ENCODE measurements around the gene PPP1R13B. TPM values are rescaled to one million over a fixed set of nuclear protein-coding genes. Genes with fewer than 3 reads are reported as not detected.
"Not testable (repeated sequence)": the region's sequence is repeated elsewhere in the genome, so short reads cannot be mapped to it uniquely, and the experiment has no call there.

Gene PPP1R13B
- total RNA-seq, 1 experiment from 2014 or later, result 17.8 TPM

GRCh38 chr14:103889002-103889312 lies 41.6 kb upstream of the PPP1R13B start:
- H3K9me3 ChIP-seq (ENCODE audit: control insufficient read depth in 1 of 2, insufficient read depth in 1 of 2, low read depth in 1 of 2, low read length in 2 of 2); H4K20me1 ChIP-seq (ENCODE audit: insufficient read depth); intact Hi-C loops (cut with micrococcal nuclease); H3K36me3 ChIP-seq (ENCODE audit: control insufficient read depth in 1 of 2, insufficient read depth in 2 of 2, low read length in 2 of 2); H3K79me2 ChIP-seq (ENCODE audit: insufficient read depth, low read length); BruUV-seq (replicated peaks); H3K27me3 ChIP-seq (ENCODE audit: insufficient read depth, low read length); ATAC-seq; DNase-seq (ENCODE audit: low read depth, low spot score); H3K9me2 ChIP-seq (ENCODE audit: insufficient read depth): not testable (repeated sequence)
- Histone ChIP-seq H3K4me3 (replicated peaks in 1 of 2; ENCODE audit: low read depth in 1 of 2, low read length in 2 of 2) (peak overlapping the region in 1 of 2 experiments; percentile 32; a peak in 2 of 4 replicates), H3K4me1 (ENCODE audit: control insufficient read depth in 1 of 2, insufficient read depth in 2 of 2, low read length in 2 of 2) (peaks cover 22 to 42% of the 10 kb centered on the region in 2 experiments), H3K4me2 (ENCODE audit: low read length) (peak overlapping the region; percentile 71), H3K27ac (ENCODE audit: low read depth, low read length) (peak overlapping the region; percentile 66), H3K9ac (ENCODE audit: low read length) (peak overlapping the region; percentile 53), H2AFZ (ENCODE audit: low read depth, low read length, poor library complexity, severe bottlenecking) (peak overlapping the region; percentile 70)
- RAD21 ChIA-PET (ENCODE audit: low non-redundant PET in 1 of 2, low total read pairs in 2 of 2, uncharacterized antibody in 2 of 2, unreplicated experiment in 2 of 2), result interaction anchor here (0.9 to 1.0 kb wide), 2 partner anchors 12 to 31 kb away, joined by 3 to 4 read pairs; no protein-coding TSS in a partner anchor
- CTCF ChIA-PET, result interaction anchor here (5.6 kb wide), 1 partner anchor 12 kb away, joined by 30 read pairs; no protein-coding TSS in a partner anchor
- POLR2A ChIA-PET, result interaction anchor here (1.9 kb wide), 1 partner anchor 9 kb away, joined by 6 read pairs; no protein-coding TSS in a partner anchor

DNA sequence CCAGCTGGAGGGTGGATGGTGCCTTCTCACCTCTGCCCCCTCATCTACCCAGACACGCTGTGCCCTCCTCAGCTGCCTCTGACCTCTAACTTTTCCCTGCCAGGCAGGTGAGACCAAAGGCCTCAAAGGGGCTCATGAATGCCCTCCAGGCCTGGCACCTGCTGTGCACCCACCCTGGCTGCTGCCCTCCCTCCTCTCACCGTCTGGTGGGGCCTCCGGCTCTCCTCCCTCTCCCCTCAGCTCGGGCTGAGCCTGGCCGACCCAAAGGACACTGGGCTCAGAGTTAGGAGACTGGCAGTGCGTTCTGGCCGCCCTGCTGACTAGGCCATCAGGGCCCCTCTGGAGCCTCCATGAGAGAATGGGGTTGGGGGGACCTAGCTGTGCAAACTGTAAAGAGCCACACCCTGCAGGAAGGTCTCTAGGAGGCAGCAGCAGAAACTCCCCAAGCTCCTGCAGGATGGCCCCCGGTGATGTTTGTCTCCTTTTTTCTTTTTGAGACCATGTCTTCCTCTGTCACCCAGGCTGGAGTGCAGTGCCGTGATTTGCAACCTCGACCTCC lies 40.3 kb upstream of the PPP1R13B start:
- no peak overlapping the region for H3K4me3 ChIP-seq (replicated peaks in 1 of 2; ENCODE audit: low read depth in 1 of 2, low read length in 2 of 2)
- no peaks in the 10 kb centered on the region for H3K79me2 ChIP-seq (ENCODE audit: insufficient read depth, low read length)
- H3K9me2 ChIP-seq (ENCODE audit: insufficient read depth), result no peaks in the 10 kb centered on the region
- H3K9me3 ChIP-seq (ENCODE audit: control insufficient read depth in 1 of 2, insufficient read depth in 1 of 2, low read depth in 1 of 2, low read length in 2 of 2), result no peaks in the 10 kb centered on the region
- H3K27me3 ChIP-seq (ENCODE audit: insufficient read depth, low read length), result no peaks in the 10 kb centered on the region
- ChIA-PET RAD21 (ENCODE audit: low non-redundant PET in 1 of 2, low total read pairs in 2 of 2, uncharacterized antibody in 2 of 2, unreplicated experiment in 2 of 2) (no interaction called here), CTCF (interaction anchor here (5.6 kb wide), 1 partner anchor 13 kb away, joined by 30 read pairs; no protein-coding TSS in a partner anchor), POLR2A (no interaction called here)
- no peak overlapping the region for H2AFZ ChIP-seq (ENCODE audit: low read depth, low read length, poor library complexity, severe bottlenecking)
- H3K4me2 ChIP-seq (ENCODE audit: low read length), result peak overlapping the region; percentile 71
- no peak for ATAC-seq
- no peaks in the 10 kb centered on the region for H4K20me1 ChIP-seq (ENCODE audit: insufficient read depth)
- no peak for TF ChIP-seq ZNF274 (IDR thresholded peaks at IDR 0.05; ENCODE audit: low read depth, low read length)
- no peak for TF ChIP-seq REST (IDR thresholded peaks at IDR 0.05; ENCODE audit: low read depth)
- peaks cover 26 to 47% of the 10 kb centered on the region in 2 experiments for H3K4me1 ChIP-seq (ENCODE audit: control insufficient read depth in 1 of 2, insufficient read depth in 2 of 2, low read length in 2 of 2)
- intact Hi-C loops (cut with micrococcal nuclease), result no loop called here
- no peak overlapping the region for H3K27ac ChIP-seq (ENCODE audit: low read depth, low read length)
- H3K9ac ChIP-seq (ENCODE audit: low read length), result no peak overlapping the region
- no TSS peak for BruUV-seq (replicated peaks)
- DNase-seq (ENCODE audit: low read depth, low spot score), result no peak
- H3K36me3 ChIP-seq (ENCODE audit: control insufficient read depth in 1 of 2, insufficient read depth in 2 of 2, low read length in 2 of 2), result no peaks in the 10 kb centered on the region
